ENCODE results near the gene GNB4. TPM values are rescaled to one million over a fixed set of nuclear protein-coding genes. Genes with fewer than 3 reads are reported as not detected.

GNB4 gene
- total and polyA plus RNA-seq, 2 of the 8 experiments (the other 6 are each of a cell fraction or from before 2014, with no cell fraction given): 13.4 to 29.2 TPM

GRCh38 chr3:179451265-179452175 is at the start of gene GNB4 (continued):
- no peak for TF ChIP-seq JUND (IDR thresholded peaks at IDR 0.05; ENCODE audit: low read length)
- TF ChIP-seq EGR1 (IDR thresholded peaks at IDR 0.05; ENCODE audit: borderline replicate concordance, low read depth, low read length): 0 out of 2 replicates have a peak, but pooled peaks have one; percentile 14
- no peak for TF ChIP-seq GABPA (IDR thresholded peaks at IDR 0.05; ENCODE audit: borderline replicate concordance, insufficient read depth, low read length)
- peak; percentile 46; the same call in 1 of the 2 replicates for TF ChIP-seq SUZ12 (IDR thresholded peaks at IDR 0.05; ENCODE audit: low read length)
- no peak for TF ChIP-seq SRF (IDR thresholded peaks at IDR 0.05; ENCODE audit: low read depth, low read length)
- no peak for TF ChIP-seq EZH2 (IDR thresholded peaks at IDR 0.05; ENCODE audit: low read depth, low read length, severe bottlenecking)
- TF ChIP-seq E2F6 (IDR thresholded peaks at IDR 0.05): peak; percentile 93
- TF ChIP-seq HDAC2 (IDR thresholded peaks at IDR 0.05; ENCODE audit: borderline replicate concordance in 1 of 2, low read depth in 2 of 2, low read length in 2 of 2): peak in 1 of 2 experiments; percentile 85; a peak in 1 of 4 replicates
- TF ChIP-seq USF2 (IDR thresholded peaks at IDR 0.05; ENCODE audit: low read length): no peak
- peak; percentile 45 for TF ChIP-seq TAF7 (optimal IDR thresholded peaks at IDR 0.05; ENCODE audit: borderline replicate concordance, low read depth, low read length)
- TF ChIP-seq EP300 (IDR thresholded peaks at IDR 0.05; ENCODE audit: borderline replicate concordance in 1 of 2, low read depth in 2 of 2, low read length in 2 of 2): no peak
- TF ChIP-seq CBX5 (IDR thresholded peaks at IDR 0.05; ENCODE audit: low read depth, low read length): no peak
- TF ChIP-seq TAF1 (IDR thresholded peaks at IDR 0.05; ENCODE audit: low read depth, low read length): peak; percentile 56
- no peak for TF ChIP-seq BRCA1 (IDR thresholded peaks at IDR 0.05; ENCODE audit: low read depth, low read length)
- peak; percentile 93 for TF ChIP-seq KDM4A (IDR thresholded peaks at IDR 0.05; ENCODE audit: low read depth, low read length, severe bottlenecking)
- TF ChIP-seq RNF2 (IDR thresholded peaks at IDR 0.05; ENCODE audit: borderline replicate concordance, low read depth, low read length, missing control alignments, poor library complexity, severe bottlenecking): no peak
- TF ChIP-seq NRF1 (IDR thresholded peaks at IDR 0.05; ENCODE audit: low read depth, low read length): no peak
- no peak for TF ChIP-seq SIX5 (IDR thresholded peaks at IDR 0.05; ENCODE audit: low read depth, low read length)
- no peak for TF ChIP-seq ASH2L (IDR thresholded peaks at IDR 0.05; ENCODE audit: low read length)

Measured in H1 (cell line).